Mucosa of rectum (tissue), 2 donors: ENCODE results near the gene SH2D1A.

Experiments used
- H3K27ac ChIP-seq, 2 donors: one replicate each; pipeline ENCODE4 v1.7.0; 2013; ENCODE audit warnings: inconsistent platforms in 2 of 2, low read depth in 2 of 2, low read length in 2 of 2
- H3K27me3 ChIP-seq, 2 donors: one replicate each; pipeline ENCODE4 v1.7.0; 2013; ENCODE audit warnings: low read length in 2 of 2; ENCODE audit not compliant: control insufficient read depth in 2 of 2, insufficient read depth in 2 of 2
- H3K36me3 ChIP-seq, 2 donors: one replicate each; pipeline ENCODE4 v1.7.0; 2013; ENCODE audit warnings: low read length in 2 of 2; ENCODE audit not compliant: control insufficient read depth in 2 of 2, insufficient read depth in 2 of 2
- H3K4me1 ChIP-seq, 2 donors: one replicate each; pipeline ENCODE4 v1.7.0; 2013; ENCODE audit warnings: low read length in 2 of 2, mild to moderate bottlenecking in 1 of 2; ENCODE audit not compliant: control insufficient read depth in 2 of 2, insufficient read depth in 2 of 2
- H3K4me3 ChIP-seq, 2 donors: one replicate each; pipeline ENCODE4 v1.7.0; 2013; ENCODE audit warnings: low read length in 2 of 2
- H3K9ac ChIP-seq, 2 donors: one replicate each; pipeline ENCODE4 v1.7.0; 2013; ENCODE audit warnings: low read length in 2 of 2, low read depth in 1 of 2, mild to moderate bottlenecking in 1 of 2
- H3K9me3 ChIP-seq, 2 donors: one replicate each; pipeline ENCODE4 v1.7.0; 2013; ENCODE audit warnings: low read length in 2 of 2; ENCODE audit not compliant: control insufficient read depth in 2 of 2
- donor health status: healthy.
- donor health status: Normal muscosa, but diverticular disease.

Gene SH2D1A

DNA sequence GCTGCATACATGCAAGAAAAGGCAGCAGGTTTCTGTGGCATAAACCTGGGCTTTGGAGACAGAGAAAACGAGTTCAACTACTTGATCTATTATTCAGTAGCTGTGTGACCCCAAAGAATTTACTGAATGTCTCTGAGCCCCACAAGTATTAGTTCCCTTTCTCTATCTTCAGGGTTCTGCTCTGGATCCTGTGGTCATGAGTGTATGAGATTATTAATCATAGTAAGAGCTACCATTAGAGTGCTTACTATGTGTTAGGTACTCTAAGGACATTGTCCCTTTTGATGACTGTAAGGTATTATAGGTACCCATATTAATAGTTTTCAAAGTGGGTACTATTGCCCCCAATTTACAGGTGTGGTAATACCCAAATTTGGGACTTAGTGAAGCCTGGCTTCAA lies 8.4 kb upstream of the SH2D1A start:
- Histone ChIP-seq H3K27me3 (no peaks in the 10 kb centered on the region), H3K9ac (no peak overlapping the region), H3K27ac (no peak overlapping the region), H3K4me1 (no peaks in the 10 kb centered on the region), H3K4me3 (no peak overlapping the region), H3K36me3 (no peaks in the 10 kb centered on the region), H3K9me3 (no peaks in the 10 kb centered on the region)

- no peak overlapping the region for H3K9ac ChIP-seq
- H3K27ac ChIP-seq, result no peak overlapping the region
- no peaks in the 10 kb centered on the region for H3K27me3 ChIP-seq
- H3K4me1 ChIP-seq, result no peaks in the 10 kb centered on the region
- H3K4me3 ChIP-seq, result no peak overlapping the region
- H3K36me3 ChIP-seq, result no peaks in the 10 kb centered on the region
- H3K9me3 ChIP-seq, result no peaks in the 10 kb centered on the region
Measured at GRCh38 chrX:124338733-124339514, 7.4 kb upstream of the SH2D1A start.

DNA sequence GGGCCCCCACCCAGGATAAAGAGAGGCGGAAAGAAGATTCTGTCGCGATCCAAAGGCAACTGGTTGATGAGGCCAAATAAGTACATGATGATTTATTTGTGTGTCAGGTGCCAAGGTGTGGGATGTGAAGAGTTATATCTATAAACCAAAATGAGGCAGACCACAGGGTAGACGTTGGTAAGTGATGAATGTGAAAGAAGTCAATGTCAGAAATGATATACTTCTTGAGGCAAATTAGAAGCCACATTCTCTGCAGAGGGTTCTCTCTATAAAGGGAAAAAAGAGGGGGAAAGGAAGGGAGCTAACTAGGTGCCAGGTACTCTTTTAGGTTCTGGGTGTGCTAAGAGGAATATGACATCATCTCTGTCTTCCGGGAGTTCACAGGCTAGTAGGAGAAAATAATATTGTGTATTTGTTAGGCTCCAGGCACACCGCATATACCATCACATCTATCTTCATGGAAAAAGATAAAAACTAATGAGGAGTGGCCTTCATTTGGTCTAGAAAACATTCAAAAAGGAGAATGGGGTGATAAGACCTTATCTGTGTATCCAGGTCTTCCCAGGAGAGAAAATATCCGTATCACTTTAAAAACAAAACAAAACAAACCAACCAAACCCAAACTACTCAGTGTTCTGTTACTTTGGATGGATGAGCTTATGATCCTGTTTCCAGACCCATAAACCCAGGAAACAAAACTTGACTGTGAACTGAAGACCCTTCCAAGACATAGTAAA lies 4.8 kb upstream of the SH2D1A start:
- no peaks in the 10 kb centered on the region for H3K36me3 ChIP-seq
- H3K9ac ChIP-seq, result no peak overlapping the region
- H3K9me3 ChIP-seq, result no peaks in the 10 kb centered on the region
- H3K4me3 ChIP-seq, result no peak overlapping the region
- no peak overlapping the region for H3K27ac ChIP-seq
- no peaks in the 10 kb centered on the region for H3K27me3 ChIP-seq
- no peaks in the 10 kb centered on the region for H3K4me1 ChIP-seq

DNA sequence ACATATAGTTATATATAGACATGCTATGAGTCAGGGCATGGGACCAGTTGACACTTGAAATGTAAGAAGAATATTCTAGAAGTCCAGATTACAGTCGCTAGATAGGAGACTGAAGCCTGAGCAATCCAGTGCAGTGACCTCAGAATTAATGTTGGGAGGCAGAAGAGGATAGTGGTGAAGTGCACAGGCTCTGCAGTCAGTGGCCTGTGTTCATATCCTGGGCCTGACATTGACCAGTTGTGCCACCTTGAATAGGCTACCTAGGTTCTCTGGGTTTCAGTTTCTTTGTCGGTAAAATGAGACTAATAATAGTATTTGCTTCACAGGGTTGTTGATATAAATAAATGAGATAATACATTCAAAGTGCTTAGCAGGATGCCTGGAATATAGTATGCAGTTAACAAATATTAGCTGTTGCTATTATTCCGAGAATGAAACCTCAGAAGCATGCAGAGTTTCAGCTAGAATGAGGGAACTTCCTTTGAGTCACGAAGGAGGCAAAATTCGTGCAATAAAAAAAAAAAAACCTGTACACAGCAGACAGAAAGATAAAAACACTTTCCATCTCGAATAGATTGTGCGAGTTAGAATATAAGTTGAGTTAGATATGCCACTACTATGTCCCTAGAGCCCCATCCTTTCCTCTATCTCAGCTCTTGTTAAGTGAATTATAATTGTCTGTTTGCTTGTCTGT lies 4.0 kb upstream of the SH2D1A start:
- Histone ChIP-seq H3K27ac (no peak overlapping the region), H3K36me3 (no peaks in the 10 kb centered on the region), H3K9me3 (no peaks in the 10 kb centered on the region), H3K4me3 (no peak overlapping the region), H3K9ac (no peak overlapping the region), H3K27me3 (no peaks in the 10 kb centered on the region), H3K4me1 (no peaks in the 10 kb centered on the region)

GRCh38 chrX:124343016-124343415 lies 3.3 kb upstream of the SH2D1A start:
- no peak overlapping the region for H3K27ac ChIP-seq
- no peak overlapping the region for H3K9ac ChIP-seq
- no peaks in the 10 kb centered on the region for H3K27me3 ChIP-seq
- no peaks in the 10 kb centered on the region for H3K36me3 ChIP-seq
- no peaks in the 10 kb centered on the region for H3K4me1 ChIP-seq
- H3K4me3 ChIP-seq, result no peak overlapping the region
- no peaks in the 10 kb centered on the region for H3K9me3 ChIP-seq

GRCh38 chrX:124344246-124344645 lies 2.1 kb upstream of the SH2D1A start:
- no peak overlapping the region for H3K27ac ChIP-seq
- H3K4me3 ChIP-seq, result no peak overlapping the region
- no peaks in the 10 kb centered on the region for H3K36me3 ChIP-seq

DNA sequence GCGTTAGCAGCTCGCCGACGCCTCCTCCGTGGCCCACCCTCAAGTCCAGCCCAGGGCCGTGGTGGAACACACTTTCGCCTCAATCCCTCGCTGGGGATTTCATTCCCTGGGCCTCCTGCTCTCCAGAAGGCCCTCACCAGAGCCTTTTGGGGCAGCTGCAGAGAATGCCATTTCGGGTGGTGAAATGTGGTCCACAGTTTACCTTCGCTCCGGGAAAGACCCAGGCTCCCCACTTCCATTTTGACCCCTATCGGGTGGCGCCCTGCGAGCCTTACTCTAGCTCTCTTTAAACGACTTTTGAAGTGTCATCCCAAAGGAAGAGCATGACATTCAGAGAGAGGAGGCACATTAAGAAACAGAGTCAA lies 496 bp downstream of the SH2D1A start:
- no peak overlapping the region for H3K27ac ChIP-seq
- no peaks in the 10 kb centered on the region for H3K9me3 ChIP-seq
- no peaks in the 10 kb centered on the region for H3K36me3 ChIP-seq
- no peak overlapping the region for H3K9ac ChIP-seq
- H3K4me3 ChIP-seq, result no peak overlapping the region
- no peaks in the 10 kb centered on the region for H3K27me3 ChIP-seq
- H3K4me1 ChIP-seq, result no peaks in the 10 kb centered on the region

More at GRCh38 chrX:124344246-124344645, 2.1 kb upstream of the SH2D1A start:
- Histone ChIP-seq H3K4me1 (no peaks in the 10 kb centered on the region), H3K27me3 (no peaks in the 10 kb centered on the region), H3K9ac (no peak overlapping the region), H3K9me3 (no peaks in the 10 kb centered on the region)

DNA sequence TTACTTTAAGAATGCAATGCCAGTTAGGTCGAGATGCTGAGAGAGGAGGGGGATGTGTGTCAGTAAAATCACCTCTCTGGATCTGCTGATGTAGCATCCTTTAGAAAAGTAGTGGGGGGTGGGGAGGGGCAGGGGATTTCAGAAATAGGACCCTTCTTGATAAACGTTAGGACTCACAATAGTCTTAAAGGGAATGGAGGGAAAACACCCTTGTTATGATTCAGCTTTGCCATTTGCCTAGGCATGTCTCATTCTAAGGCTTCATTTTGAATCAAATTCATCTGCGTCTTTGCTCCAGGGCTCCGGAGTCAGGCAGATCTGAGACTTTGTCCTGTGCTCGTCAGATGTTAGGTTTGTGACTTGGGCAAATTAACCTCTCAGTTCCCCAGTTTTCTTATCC lies 879 bp downstream of the SH2D1A start:
- no peaks in the 10 kb centered on the region for H3K27me3 ChIP-seq
- H3K36me3 ChIP-seq, result no peaks in the 10 kb centered on the region
- H3K27ac ChIP-seq, result no peak overlapping the region
- H3K9me3 ChIP-seq, result no peaks in the 10 kb centered on the region
- no peaks in the 10 kb centered on the region for H3K4me1 ChIP-seq
- no peak overlapping the region for H3K9ac ChIP-seq
- H3K4me3 ChIP-seq, result no peak overlapping the region

- H3K9me3 ChIP-seq, result no peaks in the 10 kb centered on the region
- H3K27me3 ChIP-seq, result no peaks in the 10 kb centered on the region
- H3K4me3 ChIP-seq, result no peak overlapping the region
- H3K27ac ChIP-seq, result no peak overlapping the region
- no peaks in the 10 kb centered on the region for H3K36me3 ChIP-seq
- no peak overlapping the region for H3K9ac ChIP-seq
- H3K4me1 ChIP-seq, result no peaks in the 10 kb centered on the region
Measured at GRCh38 chrX:124348182-124348581, 1.8 kb downstream of the SH2D1A start.

DNA sequence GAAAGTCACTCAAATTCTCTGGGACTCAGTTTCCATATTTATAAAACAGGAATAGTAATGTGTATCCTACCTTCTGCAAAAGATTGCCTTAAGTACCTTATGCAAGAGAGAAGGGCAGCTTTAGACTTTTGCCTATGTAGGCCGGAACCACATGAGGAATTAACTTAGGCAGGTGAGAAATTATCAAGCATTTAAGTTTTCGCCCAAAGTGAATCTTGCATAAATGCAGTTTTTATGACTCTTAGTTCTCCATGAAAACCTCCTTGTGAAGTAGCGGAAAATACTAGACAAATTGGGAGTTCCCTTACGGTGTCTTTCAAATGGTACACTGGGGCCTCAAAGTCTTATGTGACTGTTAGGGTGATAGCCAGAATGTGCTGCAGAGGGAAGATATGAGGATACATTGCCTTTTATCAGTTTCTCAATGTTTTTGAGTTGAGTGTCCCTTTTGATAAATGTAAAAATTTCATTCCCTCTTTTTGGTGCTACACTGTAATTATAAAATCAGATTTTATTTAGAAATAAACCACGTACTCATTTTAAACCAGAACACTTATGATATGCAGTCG lies 2.6 kb downstream of the SH2D1A start:
- H3K4me3 ChIP-seq, result no peak overlapping the region
- no peaks in the 10 kb centered on the region for H3K36me3 ChIP-seq
- H3K4me1 ChIP-seq, result no peaks in the 10 kb centered on the region
- H3K9me3 ChIP-seq, result no peaks in the 10 kb centered on the region
- no peak overlapping the region for H3K9ac ChIP-seq
- H3K27ac ChIP-seq, result no peak overlapping the region
- H3K27me3 ChIP-seq, result no peaks in the 10 kb centered on the region
